ENCODE results near the gene CHMP4B. TPM values are rescaled to one million over a fixed set of nuclear protein-coding genes. Genes with fewer than 3 reads are reported as not detected.
A peak's percentile ranks its signal among the peaks of the same experiment; 100 is the strongest.

The CHMP4B gene
- total and polyA plus RNA-seq, 4 donors: 91.6 to 162 (median 120) TPM

DNA sequence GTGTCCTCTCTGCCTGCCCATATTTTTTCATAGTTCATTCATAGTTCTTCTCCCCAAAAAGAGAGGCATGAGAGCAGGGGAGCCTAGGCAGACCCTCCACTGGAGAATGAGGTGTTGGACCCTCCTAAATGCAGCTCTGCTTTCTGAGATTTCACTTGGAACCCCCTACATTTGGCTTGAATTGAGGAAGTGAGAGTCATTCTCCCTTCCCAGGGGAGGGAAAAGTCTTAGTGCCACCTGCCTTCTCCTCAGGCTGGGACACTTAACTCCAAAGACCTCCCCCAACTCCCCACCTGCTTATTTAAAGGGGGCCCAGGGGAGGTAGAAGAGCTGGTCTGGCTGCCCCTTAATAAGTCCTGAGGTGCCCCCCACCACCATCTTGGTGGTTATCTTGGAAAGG lies 78.2 kb downstream of the CHMP4B start:
- H3K36me3 ChIP-seq (ENCODE audit: control insufficient read depth in 4 of 4, insufficient read depth in 4 of 4, low read length in 4 of 4): no peaks in the 10 kb centered on the region
- no peak for ATAC-seq (ENCODE audit: insufficient read depth, low FRiP score)
- no peak overlapping the region for H3K4me3 ChIP-seq
- H3K9me3 ChIP-seq (ENCODE audit: control insufficient read depth in 4 of 4, insufficient read depth in 3 of 4, low read length in 3 of 4): peaks cover 0 to 4% (median 0%) of the 10 kb centered on the region in 4 donors
- no peaks in the 10 kb centered on the region for H3K4me1 ChIP-seq (ENCODE audit: control insufficient read depth in 5 of 5, insufficient read depth in 5 of 5, low read length in 5 of 5)
- TF ChIP-seq, protein P1, sequence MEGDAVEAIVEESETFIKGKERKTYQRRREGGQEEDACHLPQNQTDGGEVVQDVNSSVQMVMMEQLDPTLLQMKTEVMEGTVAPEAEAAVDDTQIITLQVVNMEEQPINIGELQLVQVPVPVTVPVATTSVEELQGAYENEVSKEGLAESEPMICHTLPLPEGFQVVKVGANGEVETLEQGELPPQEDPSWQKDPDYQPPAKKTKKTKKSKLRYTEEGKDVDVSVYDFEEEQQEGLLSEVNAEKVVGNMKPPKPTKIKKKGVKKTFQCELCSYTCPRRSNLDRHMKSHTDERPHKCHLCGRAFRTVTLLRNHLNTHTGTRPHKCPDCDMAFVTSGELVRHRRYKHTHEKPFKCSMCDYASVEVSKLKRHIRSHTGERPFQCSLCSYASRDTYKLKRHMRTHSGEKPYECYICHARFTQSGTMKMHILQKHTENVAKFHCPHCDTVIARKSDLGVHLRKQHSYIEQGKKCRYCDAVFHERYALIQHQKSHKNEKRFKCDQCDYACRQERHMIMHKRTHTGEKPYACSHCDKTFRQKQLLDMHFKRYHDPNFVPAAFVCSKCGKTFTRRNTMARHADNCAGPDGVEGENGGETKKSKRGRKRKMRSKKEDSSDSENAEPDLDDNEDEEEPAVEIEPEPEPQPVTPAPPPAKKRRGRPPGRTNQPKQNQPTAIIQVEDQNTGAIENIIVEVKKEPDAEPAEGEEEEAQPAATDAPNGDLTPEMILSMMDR (IDR thresholded peaks at IDR 0.05; ENCODE audit: control extremely low read depth, extremely low read depth): no peak
- no peak overlapping the region for H3K27ac ChIP-seq (ENCODE audit: low read depth in 1 of 2, low read length in 1 of 2)
- no peak overlapping the region for H3K9ac ChIP-seq (ENCODE audit: insufficient read depth in 1 of 2, low read length in 2 of 2)
- no peak for DNase-seq
- no peaks in the 10 kb centered on the region for H3K27me3 ChIP-seq (ENCODE audit: control insufficient read depth in 3 of 3, insufficient read depth in 3 of 3, low read length in 2 of 3)

DNA sequence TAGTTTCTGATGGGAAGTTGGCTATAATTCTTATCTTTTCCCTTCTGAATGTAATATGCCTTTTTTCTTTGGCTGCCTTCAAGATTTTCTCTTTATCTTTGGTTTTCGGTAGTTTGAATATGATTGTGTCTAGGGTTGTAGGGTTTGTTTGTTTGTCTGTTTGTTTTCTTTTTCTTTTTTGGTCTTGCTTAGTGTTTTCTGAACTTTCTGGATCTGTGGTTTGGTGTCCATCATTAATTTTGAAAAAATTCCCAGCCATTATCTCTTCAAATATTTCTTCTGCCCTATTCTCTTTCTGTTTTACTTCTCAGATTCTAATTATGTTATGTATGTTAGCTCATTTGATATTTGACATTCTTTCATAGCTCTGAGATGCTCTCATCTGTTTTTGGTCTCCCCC lies 79.4 kb downstream of the CHMP4B start:
- Histone ChIP-seq H3K4me1 (ENCODE audit: control insufficient read depth in 5 of 5, insufficient read depth in 5 of 5, low read length in 5 of 5) (no peaks in the 10 kb centered on the region), H3K9ac (ENCODE audit: insufficient read depth in 1 of 2, low read length in 2 of 2) (no peak overlapping the region), H3K4me3 (no peak overlapping the region), H3K27ac (ENCODE audit: low read depth in 1 of 2, low read length in 1 of 2) (no peak overlapping the region), H3K9me3 (ENCODE audit: control insufficient read depth in 4 of 4, insufficient read depth in 3 of 4, low read length in 3 of 4) (peaks cover 0 to 4% (median 0%) of the 10 kb centered on the region in 4 donors), H3K27me3 (ENCODE audit: control insufficient read depth in 3 of 3, insufficient read depth in 3 of 3, low read length in 2 of 3) (no peaks in the 10 kb centered on the region), H3K36me3 (ENCODE audit: control insufficient read depth in 4 of 4, insufficient read depth in 4 of 4, low read length in 4 of 4) (no peaks in the 10 kb centered on the region)
- DNase-seq: no peak
- TF ChIP-seq, protein P1 (IDR thresholded peaks at IDR 0.05; ENCODE audit: control extremely low read depth, extremely low read depth): no peak
- no peak for ATAC-seq (ENCODE audit: insufficient read depth, low FRiP score)
- 96 to 98% methylated on average over 1 of the region's 1 CpG for WGBS, 2 donors

DNA sequence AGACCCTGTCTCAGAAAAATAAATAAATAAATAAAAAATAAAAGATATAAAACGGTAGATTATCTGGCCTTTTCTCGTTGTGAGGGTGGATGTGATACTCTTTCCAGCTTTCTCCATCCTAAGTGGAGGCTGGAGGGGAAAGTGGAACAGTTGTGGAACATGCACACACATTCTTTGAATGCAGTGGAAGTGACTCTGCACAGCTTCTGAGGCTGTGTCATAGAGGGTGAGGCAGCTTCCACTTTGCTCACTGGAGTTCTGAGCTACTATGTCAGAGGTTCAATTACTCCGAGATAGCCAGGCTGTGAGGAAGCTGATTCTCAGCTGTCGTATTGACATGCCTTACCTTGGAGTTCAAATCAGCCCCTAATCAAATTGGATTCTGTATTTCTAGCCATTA lies 82.2 kb downstream of the CHMP4B start:
- TF ChIP-seq, protein P1 (IDR thresholded peaks at IDR 0.05; ENCODE audit: control extremely low read depth, extremely low read depth): no peak
- Histone ChIP-seq H3K36me3 (ENCODE audit: control insufficient read depth in 4 of 4, insufficient read depth in 4 of 4, low read length in 4 of 4) (no peaks in the 10 kb centered on the region), H3K27me3 (ENCODE audit: control insufficient read depth in 3 of 3, insufficient read depth in 3 of 3, low read length in 2 of 3) (no peaks in the 10 kb centered on the region), H3K4me1 (ENCODE audit: control insufficient read depth in 5 of 5, insufficient read depth in 5 of 5, low read length in 5 of 5) (peaks cover 0 to 3% (median 0%) of the 10 kb centered on the region in 5 donors), H3K27ac (ENCODE audit: low read depth in 1 of 2, low read length in 1 of 2) (no peak overlapping the region), H3K4me3 (no peak overlapping the region), H3K9me3 (ENCODE audit: control insufficient read depth in 4 of 4, insufficient read depth in 3 of 4, low read length in 3 of 4) (peaks cover 0 to 4% (median 0%) of the 10 kb centered on the region in 4 donors), H3K9ac (ENCODE audit: insufficient read depth in 1 of 2, low read length in 2 of 2) (no peak overlapping the region)
- DNase-seq: no peak
- 86 to 93% methylated on average over 4 of the region's 4 CpGs for WGBS, 2 donors
- no peak for ATAC-seq (ENCODE audit: insufficient read depth, low FRiP score)

DNA sequence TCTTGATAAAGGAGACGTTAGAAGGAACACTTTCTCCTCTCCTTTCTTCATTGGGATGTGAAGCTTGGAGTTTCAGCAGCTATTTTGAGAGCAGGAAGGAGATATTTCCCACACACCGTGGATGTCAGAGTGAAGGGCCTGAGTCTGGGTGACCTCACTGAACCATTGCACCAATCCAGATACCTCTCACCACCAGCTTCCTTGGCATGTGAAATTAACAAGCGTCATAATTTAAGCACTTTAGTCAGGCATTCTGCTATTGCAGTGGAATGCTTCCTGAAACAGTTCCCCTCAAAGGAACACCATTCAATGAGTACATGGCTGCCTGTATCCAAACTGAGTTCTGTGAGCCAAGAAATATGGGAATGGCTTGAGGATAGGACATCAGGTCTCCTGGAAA lies 83.7 kb downstream of the CHMP4B start:
- H3K27ac ChIP-seq (ENCODE audit: low read depth in 1 of 2, low read length in 1 of 2): peak overlapping the region in 1 of 2 donors; percentile 37
- no peak overlapping the region for H3K9ac ChIP-seq (ENCODE audit: insufficient read depth in 1 of 2, low read length in 2 of 2)
- 52 to 53% methylated on average over 3 of the region's 3 CpGs for WGBS, 2 donors
- no peaks in the 10 kb centered on the region for H3K27me3 ChIP-seq (ENCODE audit: control insufficient read depth in 3 of 3, insufficient read depth in 3 of 3, low read length in 2 of 3)
- ATAC-seq (ENCODE audit: insufficient read depth, low FRiP score) (no peak), DNase-seq (no peak)
- H3K4me3 ChIP-seq: no peak overlapping the region
- H3K9me3 ChIP-seq (ENCODE audit: control insufficient read depth in 4 of 4, insufficient read depth in 3 of 4, low read length in 3 of 4): no peaks in the 10 kb centered on the region
- TF ChIP-seq, protein P1 (IDR thresholded peaks at IDR 0.05; ENCODE audit: control extremely low read depth, extremely low read depth): no peak
- peaks cover 0 to 3% (median 0%) of the 10 kb centered on the region in 5 donors for H3K4me1 ChIP-seq (ENCODE audit: control insufficient read depth in 5 of 5, insufficient read depth in 5 of 5, low read length in 5 of 5)
- H3K36me3 ChIP-seq (ENCODE audit: control insufficient read depth in 4 of 4, insufficient read depth in 4 of 4, low read length in 4 of 4): no peaks in the 10 kb centered on the region
